OCI-LY1 (cell line): Measurements from ENCODE around the gene MS4A10.

Experiments
- CTCF ChIP-seq: fragments of 200-600 bp; sonication (generic), shearing (Covaris generic); IDR thresholded peaks from 2 replicates; pipeline ENCODE4 v1.5.1; 2017; ENCODE audit warnings: mild to moderate bottlenecking, antibody characterized with exemption, low read length, moderate library complexity, mixed read lengths
- EZH2 ChIP-seq: fragments of 200-600 bp; sonication (generic), shearing (Covaris generic); IDR thresholded peaks from 2 replicates; pipeline ENCODE4 v1.8.0; 2017; ENCODE audit warnings: borderline replicate concordance, mixed run types, mild to moderate bottlenecking, antibody characterized with exemption, low read length, moderate library complexity, mixed read lengths

GRCh38 chr11:60747359-60747873 is 37.7 kb upstream of the MS4A10 start:
- TF ChIP-seq CTCF (no peak), EZH2 (no peak)
